Breast epithelium (tissue), 3 donors: ENCODE measurements around the gene ZNF41.

Source experiments
- POLR2A ChIP-seq: fragments of 450-650 bp; IDR thresholded peaks from one replicate; pipeline ENCODE4 v1.6.1; 2016; ENCODE audit warnings: antibody characterized with exemption, mild to moderate bottlenecking, moderate library complexity
- POLR2AphosphoS5 ChIP-seq, 3 donors: sonication (generic); formaldehyde crosslinking; IDR thresholded peaks; one replicate each; pipeline ENCODE4 v1.6.1; 2017; ENCODE audit warnings: antibody characterized with exemption in 3 of 3

DNA sequence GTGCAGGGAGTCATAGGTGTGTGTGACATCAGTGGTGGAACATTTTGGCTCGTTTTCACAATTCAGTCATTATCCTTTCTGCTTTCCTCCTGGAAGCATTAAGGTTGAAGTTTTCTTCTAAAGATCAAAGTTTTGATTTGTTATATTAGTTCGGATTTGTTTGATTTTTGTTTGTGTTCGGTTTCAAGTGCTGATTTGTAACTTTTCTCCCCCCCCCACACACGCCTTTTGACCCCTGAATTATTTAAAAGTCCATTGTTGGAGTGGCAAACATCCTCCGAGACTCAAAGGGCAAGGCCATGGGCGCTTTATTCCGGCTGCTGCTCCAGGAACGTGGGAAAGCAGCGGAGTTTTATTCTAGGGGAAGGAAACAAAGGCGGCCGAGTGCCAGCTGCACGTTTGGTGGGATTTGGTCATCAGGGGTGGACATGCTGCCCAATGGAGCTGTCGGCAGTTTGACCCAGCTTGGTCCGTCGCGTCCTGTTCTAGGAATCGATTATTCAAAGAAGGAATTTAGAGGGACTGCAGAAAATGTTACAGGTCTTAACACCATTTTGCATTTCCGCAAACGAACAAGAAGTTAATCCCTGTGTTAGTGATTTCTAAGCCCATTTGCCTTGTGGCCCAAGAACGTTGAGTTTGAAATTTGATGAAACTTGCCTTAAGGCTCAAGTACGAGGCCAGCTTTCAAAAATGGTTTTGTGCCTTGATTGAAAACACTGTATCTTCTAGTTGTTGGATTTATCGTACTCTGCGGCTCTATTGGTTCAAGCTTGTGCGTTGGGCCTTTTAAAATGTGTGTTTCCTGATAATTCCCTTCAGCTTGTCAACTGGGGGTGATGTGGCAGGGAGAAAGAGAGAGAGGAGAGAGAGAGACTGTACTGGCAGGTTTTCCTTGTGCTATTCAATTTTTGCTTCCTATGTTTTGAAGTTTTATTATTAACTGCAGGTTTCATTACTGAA, 565 bp upstream of the ZNF41 start:
- no peak for TF ChIP-seq POLR2A
- TF ChIP-seq POLR2AphosphoS5 (IDR thresholded peaks at IDR 0.05) = no peak
